ENCODE results near the gene LETM1. TPM values are rescaled to one million over a fixed set of nuclear protein-coding genes. Genes with fewer than 3 reads are reported as not detected.

Gene LETM1
- total RNA-seq, 2 donors from 2014 or later = 32.1 to 63.1 TPM

GRCh38 chr4:1898007-1898406, 42.1 kb upstream of the LETM1 start:
- peaks cover 4% of the 10 kb centered on the region for H3K4me1 ChIP-seq (replicated peaks)
- no peak overlapping the region for H3K4me3 ChIP-seq
- H3K27ac ChIP-seq = no peak overlapping the region
- H3K36me3 ChIP-seq = no peaks in the 10 kb centered on the region
- TF ChIP-seq POLR2A (IDR thresholded peaks at IDR 0.05) = no peak
- no peak for TF ChIP-seq CTCF (IDR thresholded peaks at IDR 0.05)
- TF ChIP-seq POLR2AphosphoS5 (IDR thresholded peaks at IDR 0.05) = no peak
- no peaks in the 10 kb centered on the region for H3K27me3 ChIP-seq (replicated peaks; ENCODE audit: insufficient read depth)
- no peaks in the 10 kb centered on the region for H3K9me3 ChIP-seq
- 94% methylated on average over 6 of the region's 6 CpGs for WGBS
- no peak for DNase-seq (ENCODE audit: low spot score)
- intact Hi-C loops (cut with DNase I) = loop anchor here (5.0 kb wide), 1 partner anchor 151 kb away; no protein-coding TSS in a partner anchor

GRCh38 chr4:1896658-1896991, 40.7 kb upstream of the LETM1 start:
- Histone ChIP-seq H3K27ac (no peak overlapping the region), H3K4me1 (replicated peaks) (peaks cover 4% of the 10 kb centered on the region), H3K9me3 (no peaks in the 10 kb centered on the region), H3K4me3 (no peak overlapping the region), H3K27me3 (replicated peaks; ENCODE audit: insufficient read depth) (no peaks in the 10 kb centered on the region), H3K36me3 (no peaks in the 10 kb centered on the region)
- TF ChIP-seq POLR2AphosphoS5 (IDR thresholded peaks at IDR 0.05) = no peak
- TF ChIP-seq CTCF (IDR thresholded peaks at IDR 0.05) = no peak
- TF ChIP-seq POLR2A (IDR thresholded peaks at IDR 0.05) = no peak
- intact Hi-C loops (cut with DNase I) = loop anchor here (5.0 kb wide), 1 partner anchor 149 kb away; no protein-coding TSS in a partner anchor
- WGBS = 93% methylated on average over 6 of the region's 6 CpGs
- no peak for DNase-seq (ENCODE audit: low spot score)

- Histone ChIP-seq H3K36me3 (no peaks in the 10 kb centered on the region), H3K4me3 (no peak overlapping the region), H3K4me1 (replicated peaks) (peaks cover 4% of the 10 kb centered on the region), H3K27ac (no peak overlapping the region), H3K27me3 (replicated peaks; ENCODE audit: insufficient read depth) (no peaks in the 10 kb centered on the region), H3K9me3 (no peaks in the 10 kb centered on the region)
- TF ChIP-seq POLR2AphosphoS5 (IDR thresholded peaks at IDR 0.05) (no peak), POLR2A (IDR thresholded peaks at IDR 0.05) (no peak), CTCF (IDR thresholded peaks at IDR 0.05) (no peak)
- DNase-seq (ENCODE audit: low spot score) = no peak
- 88% methylated on average over 8 of the region's 8 CpGs for WGBS
- intact Hi-C loops (cut with DNase I) = loop anchor here (5.0 kb wide), 1 partner anchor 149 kb away; no protein-coding TSS in a partner anchor
Observed at GRCh38 chr4:1895971-1896657, 40.2 kb upstream of the LETM1 start.

GRCh38 chr4:1890979-1891570, 35.1 kb upstream of the LETM1 start:
- Histone ChIP-seq H3K4me1 (replicated peaks) (no peaks in the 10 kb centered on the region), H3K27ac (no peak overlapping the region)
- WGBS = 95% methylated on average over 11 of the region's 11 CpGs

More at GRCh38 chr4:1890979-1891570, 35.1 kb upstream of the LETM1 start:
- Histone ChIP-seq H3K9me3 (no peaks in the 10 kb centered on the region), H3K27me3 (replicated peaks; ENCODE audit: insufficient read depth) (no peaks in the 10 kb centered on the region), H3K36me3 (no peaks in the 10 kb centered on the region), H3K4me3 (no peak overlapping the region)
- intact Hi-C loops (cut with DNase I) = no loop called here
- TF ChIP-seq POLR2AphosphoS5 (IDR thresholded peaks at IDR 0.05) (no peak), POLR2A (IDR thresholded peaks at IDR 0.05) (no peak), CTCF (IDR thresholded peaks at IDR 0.05) (no peak)
- no peak for DNase-seq (ENCODE audit: low spot score)

Measured in prostate gland (tissue), 2 donors.